Measurements from ENCODE around the gene SF3B6. TPM values are rescaled to one million over a fixed set of nuclear protein-coding genes. Genes with fewer than 3 reads are reported as not detected.
"Not testable (repeated sequence)": the region's sequence is repeated elsewhere in the genome, so short reads cannot be mapped to it uniquely, and the experiment has no call there.

The SF3B6 gene
- total RNA-seq = 47.7 TPM
- long read RNA-seq, transcript SF3B6-201 (4 exons, 770 nt) = major isoform, 21 of 23 reads
- long read RNA-seq, partial matches to known transcripts = 2 of 23 reads
- long read RNA-seq, other reads (novel, unspliced or antisense) = 0 of 23 reads

GRCh38 chr2:24075915-24076848, at the start of gene SF3B6:
Gene SF3B6 (minus strand): TSS chr2:24076326. CDS start chr2:24076229, 97 bp downstream.
- intact Hi-C loops (cut with DNase I) = loop anchor here (5.0 kb wide), 1 partner anchor 149 kb away; the partner anchor contains the start of gene ATAD2B
- ATAC-seq (ENCODE audit: poor library complexity) = peak; percentile 95
- DNase-seq = peak; percentile 98

GRCh38 chr2:24123922-24124580, 47.9 kb upstream of the SF3B6 start:
- DNase-seq = no peak
- intact Hi-C loops (cut with DNase I) = no loop called here
- no peak for ATAC-seq (ENCODE audit: poor library complexity)

- ATAC-seq (ENCODE audit: poor library complexity) (peak; percentile 98), DNase-seq (peak; percentile 94)
- intact Hi-C loops (cut with DNase I) = no loop called here
Measured at GRCh38 chr2:24123195-24123921, 47.2 kb upstream of the SF3B6 start, which contains the start of the genes FAM228B and PFN4. Gene FAM228B (plus strand): TSS chr2:24123469. CDS start chr2:24124362, 893 bp downstream. Gene PFN4 (minus strand): TSS chr2:24123334. CDS start chr2:24122535, 799 bp downstream.

- DNase-seq = no peak
- intact Hi-C loops (cut with DNase I) = no loop called here
- ATAC-seq (ENCODE audit: poor library complexity) = no peak
Measured at GRCh38 chr2:24122366-24123194, 46.5 kb upstream of the SF3B6 start.

- DNase-seq (no peak), ATAC-seq (ENCODE audit: poor library complexity) (no peak)
- intact Hi-C loops (cut with DNase I) = no loop called here
Measured at GRCh38 chr2:24121469-24121868, 45.3 kb upstream of the SF3B6 start.

GRCh38 chr2:24121066-24121465, 44.9 kb upstream of the SF3B6 start:
- intact Hi-C loops (cut with DNase I) = no loop called here
- no peak for DNase-seq
- no peak for ATAC-seq (ENCODE audit: poor library complexity)

- no peak for DNase-seq
- intact Hi-C loops (cut with DNase I) = no loop called here
Measured at GRCh38 chr2:24117902-24118301, 41.8 kb upstream of the SF3B6 start.

GRCh38 chr2:24115057-24115456, 38.9 kb upstream of the SF3B6 start:
- ATAC-seq (ENCODE audit: poor library complexity) = no peak
- DNase-seq = no peak
- intact Hi-C loops (cut with DNase I) = no loop called here

More at GRCh38 chr2:24117902-24118301, 41.8 kb upstream of the SF3B6 start:
- no peak for ATAC-seq (ENCODE audit: poor library complexity)

- DNase-seq (no peak), ATAC-seq (ENCODE audit: poor library complexity) (peak; percentile 91)
- intact Hi-C loops (cut with DNase I) = no loop called here
Measured at GRCh38 chr2:24111407-24111901, 35.3 kb upstream of the SF3B6 start.

GRCh38 chr2:24110660-24111303, 34.7 kb upstream of the SF3B6 start:
- peak; percentile 46 for ATAC-seq (ENCODE audit: poor library complexity)
- intact Hi-C loops (cut with DNase I) = no loop called here
- DNase-seq = no peak

- intact Hi-C loops (cut with DNase I); DNase-seq; ATAC-seq (ENCODE audit: poor library complexity): not testable (repeated sequence)
Measured at GRCh38 chr2:24109431-24109830, 33.3 kb upstream of the SF3B6 start.

GRCh38 chr2:24107336-24107735, 31.2 kb upstream of the SF3B6 start:
- intact Hi-C loops (cut with DNase I) = no loop called here
- DNase-seq = no peak
- ATAC-seq (ENCODE audit: poor library complexity) = no peak

GRCh38 chr2:24106786-24107185, 30.7 kb upstream of the SF3B6 start:
- intact Hi-C loops (cut with DNase I) = no loop called here
- no peak for DNase-seq
- ATAC-seq (ENCODE audit: poor library complexity) = no peak

GRCh38 chr2:24105816-24106215, 29.7 kb upstream of the SF3B6 start:
- intact Hi-C loops (cut with DNase I) = no loop called here
- no peak for ATAC-seq (ENCODE audit: poor library complexity)
- DNase-seq = no peak

GRCh38 chr2:24104906-24105305, 28.8 kb upstream of the SF3B6 start:
- intact Hi-C loops (cut with DNase I) = no loop called here
- no peak for DNase-seq
- ATAC-seq (ENCODE audit: poor library complexity) = no peak

GRCh38 chr2:24104110-24104650, 28.1 kb upstream of the SF3B6 start:
- no peak for ATAC-seq (ENCODE audit: poor library complexity)
- no peak for DNase-seq
- intact Hi-C loops (cut with DNase I) = no loop called here

- no peak for DNase-seq
- ATAC-seq (ENCODE audit: poor library complexity) = no peak
- intact Hi-C loops (cut with DNase I) = no loop called here
Measured at GRCh38 chr2:24102677-24103076, 26.6 kb upstream of the SF3B6 start.

All from Right ventricle myocardium superior (tissue), 1 donor.